ENCODE data around the gene PROP1.

PROP1 gene

GRCh38 chr5:177985430-177986040 lies 10.5 kb downstream of the PROP1 start:
- no peak for TF ChIP-seq USF1 (IDR thresholded peaks at IDR 0.05)

GRCh38 chr5:177984584-177985206 lies 11.3 kb downstream of the PROP1 start:
- TF ChIP-seq REST (IDR thresholded peaks at IDR 0.05; ENCODE audit: low read depth) (no peak), EGR1 (IDR thresholded peaks at IDR 0.05) (no peak), CEBPB (IDR thresholded peaks at IDR 0.05) (no peak), RAD21 (IDR thresholded peaks at IDR 0.05; ENCODE audit: low read depth) (no peak), USF1 (IDR thresholded peaks at IDR 0.05) (no peak), NFIC (IDR thresholded peaks at IDR 0.05) (no peak), TAF1 (IDR thresholded peaks at IDR 0.05; ENCODE audit: low read depth) (no peak), TEAD4 (IDR thresholded peaks at IDR 0.05) (no peak), FOXM1 (IDR thresholded peaks at IDR 0.05; ENCODE audit: borderline replicate concordance, low read depth) (no peak), CREB1 (IDR thresholded peaks at IDR 0.05; ENCODE audit: low read depth) (no peak), MAX (IDR thresholded peaks at IDR 0.05) (no peak), YY1 (IDR thresholded peaks at IDR 0.05; ENCODE audit: low read depth) (no peak), ZBTB7A (IDR thresholded peaks at IDR 0.05; ENCODE audit: low read depth) (no peak), EP300 (IDR thresholded peaks at IDR 0.05; ENCODE audit: borderline replicate concordance) (no peak), TCF12 (IDR thresholded peaks at IDR 0.05; ENCODE audit: low read depth) (no peak)

- TF ChIP-seq EP300 (IDR thresholded peaks at IDR 0.05; ENCODE audit: borderline replicate concordance) (no peak), RAD21 (IDR thresholded peaks at IDR 0.05; ENCODE audit: low read depth) (no peak), EGR1 (IDR thresholded peaks at IDR 0.05) (no peak), USF1 (IDR thresholded peaks at IDR 0.05) (no peak), NFIC (IDR thresholded peaks at IDR 0.05) (no peak), TCF12 (IDR thresholded peaks at IDR 0.05; ENCODE audit: low read depth) (no peak), ZBTB7A (IDR thresholded peaks at IDR 0.05; ENCODE audit: low read depth) (no peak), TEAD4 (IDR thresholded peaks at IDR 0.05) (no peak), CREB1 (IDR thresholded peaks at IDR 0.05; ENCODE audit: low read depth) (no peak), MAX (IDR thresholded peaks at IDR 0.05) (no peak), CEBPB (IDR thresholded peaks at IDR 0.05) (no peak), FOXM1 (IDR thresholded peaks at IDR 0.05; ENCODE audit: borderline replicate concordance, low read depth) (no peak), TAF1 (IDR thresholded peaks at IDR 0.05; ENCODE audit: low read depth) (no peak), REST (IDR thresholded peaks at IDR 0.05; ENCODE audit: low read depth) (no peak), YY1 (IDR thresholded peaks at IDR 0.05; ENCODE audit: low read depth) (no peak)
Measured at GRCh38 chr5:177983763-177984583, 12.1 kb downstream of the PROP1 start.

- TF ChIP-seq TCF12 (IDR thresholded peaks at IDR 0.05; ENCODE audit: low read depth) (no peak), ZBTB7A (IDR thresholded peaks at IDR 0.05; ENCODE audit: low read depth) (no peak), REST (IDR thresholded peaks at IDR 0.05; ENCODE audit: low read depth) (no peak)
Measured at GRCh38 chr5:177982956-177983355, 13.1 kb downstream of the PROP1 start.

Data from Ishikawa (cell line).